K562 (cell line): ENCODE measurements around the gene MEX3C. TPM values are rescaled to one million over a fixed set of nuclear protein-coding genes. Genes with fewer than 3 reads are reported as not detected.

Experiments
- ATAC-seq: fragments of 200-7000 bp; cut with Tn5 transposase; 3 replicates; pipeline ENCODE4 v1.9.1; 2020; ENCODE audit warnings: moderate library complexity
- BruUV-seq: library from RNA; stranded (reverse); fragments of 400-500 nt; replicated peaks from 2 replicates; lab custom pipeline; 2021; lab: Mats Ljungman, UMichigan
- CTCF ChIA-PET: fragments of 300-600 bp; formaldehyde crosslinking; extraction: SDS; loops from one replicate; lab custom pipeline; 2021; ENCODE audit warnings: low intra/inter-chr PET ratio; lab: Yijun Ruan, JAX
- POLR2A ChIA-PET: fragments of 300-600, 350-650 bp; sonication (Branson Sonifier 250); formaldehyde crosslinking; extraction: SDS; loops from one replicate; lab custom pipeline; 2021; ENCODE audit warnings: antibody characterized with exemption, inconsistent platforms; lab: Yijun Ruan, JAX
- DNase-seq, 4 experiments: peaks; one replicate each; pipeline versions ENCODE4 v3.0.0 to v3.0.0-alpha.2; 2011 to 2018; ENCODE audit warnings: low spot score in 3 of 4, mixed read lengths in 3 of 4; ENCODE audit errors: extremely low read depth in 1 of 4
- FAIRE-seq: peaks from 2 replicates; lab custom pipeline; 2011; peaks lifted over from hg19 to GRCh38; lab: Jason Lieb, UNC
- H2AFZ ChIP-seq: 2 replicates; pipeline ENCODE4 v1.6.0; 2011; ENCODE audit warnings: low read depth, low read length, control low read depth, inconsistent platforms
- H3K27ac ChIP-seq: fragments of 200-600 bp; 3 replicates; pipeline ENCODE4 v1.8.0; 2011; ENCODE audit warnings: low read depth, mild to moderate bottlenecking, control low read depth, inconsistent platforms, low read length, moderate library complexity, mixed read lengths; ENCODE audit errors: extremely low read depth
- H3K27me3 ChIP-seq, 2 experiments: fragments of 300-600 bp in 1 of 2; 2 replicates in 1 of 2; 3 replicates in 1 of 2; pipeline versions ENCODE4 v1.6.0 to v1.8.0; 2011; ENCODE audit warnings: inconsistent platforms in 2 of 2, low read length in 2 of 2, mild to moderate bottlenecking in 1 of 2, mixed read lengths in 1 of 2, moderate library complexity in 1 of 2; ENCODE audit not compliant: control insufficient read depth in 2 of 2, insufficient read depth in 2 of 2
- H3K36me3 ChIP-seq: fragments of 300-600 bp; 3 replicates; pipeline ENCODE4 v1.8.0; 2011; ENCODE audit warnings: mild to moderate bottlenecking, low read length, inconsistent platforms; ENCODE audit not compliant: control insufficient read depth, insufficient read depth
- H3K4me1 ChIP-seq, 2 experiments: fragments of 200-600 bp in 1 of 2; replicated peaks in 1 of 2; 2 replicates in 1 of 2; 3 replicates in 1 of 2; pipeline versions ENCODE4 v1.5.1 to v1.8.0; 2011; ENCODE audit warnings: inconsistent platforms in 2 of 2, low read length in 2 of 2, mild to moderate bottlenecking in 1 of 2, mixed read lengths in 1 of 2, moderate library complexity in 1 of 2; ENCODE audit not compliant: control insufficient read depth in 2 of 2, insufficient read depth in 2 of 2
- H3K4me2 ChIP-seq: 2 replicates; pipeline ENCODE4 v1.6.1; 2011; ENCODE audit warnings: low read length, control low read depth, inconsistent platforms, mixed read lengths; ENCODE audit not compliant: insufficient read depth
- H3K4me3 ChIP-seq: fragments of 200-600 bp; sonication (generic), shearing (Covaris generic); 2 replicates; pipeline ENCODE4 v1.5.1; 2016; ENCODE audit warnings: control low read depth, inconsistent platforms
- H3K79me2 ChIP-seq: fragments of 200-600 bp; 3 replicates; pipeline ENCODE4 v1.8.0; 2011; ENCODE audit warnings: low read length, inconsistent platforms; ENCODE audit not compliant: control insufficient read depth, insufficient read depth
- H3K9ac ChIP-seq, 2 experiments: 2 replicates each; pipeline versions ENCODE4 v1.6.0 to v1.6.1; 2011; ENCODE audit warnings: low read depth in 2 of 2, low read length in 2 of 2, control low read depth in 1 of 2, inconsistent platforms in 1 of 2, mild to moderate bottlenecking in 1 of 2, mixed read lengths in 1 of 2; ENCODE audit not compliant: insufficient read depth in 1 of 2
- H3K9me1 ChIP-seq: one replicate; pipeline ENCODE4 v1.6.0; 2011; ENCODE audit warnings: inconsistent platforms, mild to moderate bottlenecking, low read length, moderate library complexity; ENCODE audit not compliant: control insufficient read depth, insufficient read depth
- H3K9me3 ChIP-seq: replicated peaks from 2 replicates; pipeline ENCODE4 v1.5.1; 2011; ENCODE audit warnings: low read depth, low read length, inconsistent platforms; ENCODE audit not compliant: control insufficient read depth, insufficient read depth
- H4K20me1 ChIP-seq: replicated peaks from 2 replicates; pipeline ENCODE4 v1.6.1; 2011; ENCODE audit warnings: low read length, inconsistent platforms, mixed read lengths; ENCODE audit not compliant: control insufficient read depth, insufficient read depth
- ADNP ChIP-seq: fragments of 200-800 bp; sonication (Bioruptor generic); IDR thresholded peaks from 2 replicates; pipeline ENCODE4 v1.6.1; 2016; ENCODE audit warnings: missing genetic modification characterization, missing compliant biosample characterization
- EZH2 ChIP-seq: IDR thresholded peaks from 2 replicates; pipeline ENCODE4 v1.6.1; 2012; ENCODE audit warnings: low read depth, mild to moderate bottlenecking, inconsistent platforms, low read length, borderline replicate concordance
- GABPB2 ChIP-seq: fragments of 250-450 bp; sonication (Bioruptor Pico); conservative IDR thresholded peaks from 2 replicates; pipeline ENCODE4 v1.5.1; 2021; ENCODE audit warnings: mild to moderate bottlenecking
- HNRNPK ChIP-seq: fragments of 200-400 bp; formaldehyde crosslinking; IDR thresholded peaks from one replicate; pipeline ENCODE4 v1.6.1; 2018; ENCODE audit warnings: mild to moderate bottlenecking, low read depth, low read length; ENCODE audit not compliant: poor library complexity, severe bottlenecking
- KDM5B ChIP-seq: fragments of 200-600 bp; sonication (generic); IDR thresholded peaks from 2 replicates; pipeline ENCODE4 v1.6.1; 2012; ENCODE audit warnings: low read depth, mild to moderate bottlenecking, moderate library complexity, low read length, control low read depth, inconsistent platforms; ENCODE audit not compliant: insufficient replicate concordance
- MAFK ChIP-seq: IDR thresholded peaks from 2 replicates; pipeline ENCODE4 v1.6.1; 2011; ENCODE audit warnings: low read length, improper control_type of control experiment
- MED1 ChIP-seq: sonication (generic); formaldehyde crosslinking; IDR thresholded peaks from 2 replicates; pipeline ENCODE4 v1.8.1; 2023; ENCODE audit warnings: missing genetic modification reagents, borderline replicate concordance
- POLR2G ChIP-seq: fragments of 200-400 bp; formaldehyde crosslinking; IDR thresholded peaks from 2 replicates; pipeline ENCODE4 v1.6.1; 2017; ENCODE audit warnings: low read depth, mild to moderate bottlenecking, antibody characterized with exemption, low read length, moderate library complexity
- TFAM ChIP-seq: fragments of 250-450 bp; sonication (Bioruptor Pico); conservative IDR thresholded peaks from 2 replicates; pipeline ENCODE4 v1.5.0; 2021; ENCODE audit warnings: mild to moderate bottlenecking, moderate library complexity
- TFE3 ChIP-seq: fragments of 450-650 bp; formaldehyde crosslinking; IDR thresholded peaks from 2 replicates; pipeline ENCODE4 v1.4.0; 2020; ENCODE audit warnings: mild to moderate bottlenecking, mixed read lengths
- XRCC3 ChIP-seq: fragments of 450-650 bp; IDR thresholded peaks from 2 replicates; pipeline ENCODE4 v1.6.1; 2017; ENCODE audit warnings: mild to moderate bottlenecking, moderate library complexity
- ZNF133 ChIP-seq: fragments of 250-450 bp; sonication (Bioruptor Pico); IDR thresholded peaks from 2 replicates; pipeline ENCODE4 v1.4.0; 2020; ENCODE audit warnings: mild to moderate bottlenecking
- ZNF212 ChIP-seq: fragments of 450-650 bp; formaldehyde crosslinking; IDR thresholded peaks from 2 replicates; pipeline ENCODE4 v1.4.0; 2020; ENCODE audit warnings: mild to moderate bottlenecking
- ZNF583 ChIP-seq: fragments of 250-450 bp; sonication (Bioruptor Pico); IDR thresholded peaks from 2 replicates; pipeline ENCODE4 v1.4.0; 2020
- ZNF696 ChIP-seq: fragments of 250-450 bp; sonication (Bioruptor Pico); conservative IDR thresholded peaks from 2 replicates; pipeline ENCODE4 v1.4.0; 2020; ENCODE audit warnings: mild to moderate bottlenecking, moderate library complexity
- WGBS: fragments of 100-300 bp; shearing (Covaris generic); methylation state at CpG from one replicate; pipeline ENCODE4 v1.1.6; 2016; ENCODE audit warnings: low coverage, mixed read lengths; ENCODE audit not compliant: insufficient coverage; ENCODE audit errors: missing lambda C conversion rate; 5-methylcytosine and 5-hydroxymethylcytosine counted together
- in situ Hi-C: fragments of 300-500 bp; cut with MboI; formaldehyde crosslinking; loops from 4 replicates; pipeline ENCODE4 v1.15.0; 2018; ENCODE audit warnings: inconsistent platforms, mixed read lengths
- intact Hi-C: fragments of 100-400 bp; cut with micrococcal nuclease; formaldehyde crosslinking; loops from 2 replicates; pipeline ENCODE4 v1.14.2; 2022
- polyA plus RNA-seq, 8 experiments: library from polyadenylated mRNA; depleted of rRNA in 4 of 8; stranded (reverse) in 5 of 8; unstranded in 3 of 8; fragments of >200 nt; fragmentation: Nextera tagmentation in 2 of 8; fragmentation: Illumina TruSeq in 1 of 8; extraction: Ambion mirVana in 2 of 8; extraction: Trizol in 1 of 8; gene quantifications; 2 replicates each; pipeline versions ENCODE4 v1.2.1 to v1.2.3, GENCODE V29; 2011 to 2014; ENCODE audit warnings: inconsistent platforms in 1 of 8, missing spikeins in 1 of 8
- total RNA-seq, 7 experiments: library from RNA; depleted of rRNA in 6 of 7; stranded (reverse); fragments of >200 nt in 6 of 7; fragmentation: Illumina TruSeq in 2 of 7; extraction: Trizol in 2 of 7; gene quantifications; 2 replicates each; pipeline versions ENCODE4 v1.2.1 to v1.2.3, GENCODE V29; 2011 to 2021; ENCODE audit warnings: low replicate concordance in 1 of 7
- TF ChIP-seq, protein P1 (sequence below): sonication (generic); formaldehyde crosslinking; IDR thresholded peaks from 2 replicates; pipeline ENCODE4 v1.8.1; 2022; ENCODE audit warnings: missing genetic modification reagents
- TF ChIP-seq, protein P2 (sequence below), 2 experiments: fragments of 450-650 bp; IDR thresholded peaks; 2 replicates each; pipeline ENCODE4 v1.6.1; 2018; ENCODE audit warnings: mild to moderate bottlenecking in 2 of 2, low read depth in 1 of 2; ENCODE audit not compliant: partially characterized antibody in 2 of 2

MEX3C gene
- total and polyA plus RNA-seq, 9 of the 15 experiments (the other 6 are each of a cell fraction or from before 2014, with no cell fraction given): 2.4 to 14.2 (median 10.6) TPM

- Histone ChIP-seq H3K27me3 (no peaks in the 10 kb centered on the region), H3K9me1 (peaks cover 3% of the 10 kb centered on the region), H3K36me3 (peaks cover 4% of the 10 kb centered on the region; the same call in 1 of the 3 replicates), H3K79me2 (peaks cover 69% of the 10 kb centered on the region), H3K9me3 (no peaks in the 10 kb centered on the region), H4K20me1 (no peaks in the 10 kb centered on the region; the same call in 1 of the 2 replicates), H3K4me3 (peak overlapping the region; percentile 78; the same call in 1 of the 2 replicates), H3K9ac (0 out of 4 replicates have a peak overlapping the region, but pooled peaks of 1 of the 2 experiments have one; percentile 79), H3K4me2 (peak overlapping the region; percentile 89), H3K4me1 (peaks cover 12 to 19% of the 10 kb centered on the region in 2 experiments; a peak in 4 of 5 replicates), H3K27ac (no peak overlapping the region), H2AFZ (no peak overlapping the region)
- POLR2A ChIA-PET: interaction anchor here (0.7 to 7.9 kb wide), 4 partner anchors 9 to 27 kb away, joined by 3 to 43 read pairs (median 4); no protein-coding TSS in a partner anchor
- no peak for ATAC-seq
- in situ Hi-C loops: no loop called here
- BruUV-seq: no TSS peak
- DNase-seq: no peak
- CTCF ChIA-PET: no interaction called here
- WGBS: 30% methylated on average over 3 of the region's 3 CpGs
- intact Hi-C loops: no loop called here
- no peak for FAIRE-seq
- TF ChIP-seq ZNF696 (CRISPR knock-in tag): no peak
- no peak for TF ChIP-seq EZH2
- no peak for TF ChIP-seq TFE3 (CRISPR knock-in tag)
- TF ChIP-seq POLR2G: no peak
- TF ChIP-seq ZNF212 (CRISPR knock-in tag): no peak
- TF ChIP-seq, protein P1, sequence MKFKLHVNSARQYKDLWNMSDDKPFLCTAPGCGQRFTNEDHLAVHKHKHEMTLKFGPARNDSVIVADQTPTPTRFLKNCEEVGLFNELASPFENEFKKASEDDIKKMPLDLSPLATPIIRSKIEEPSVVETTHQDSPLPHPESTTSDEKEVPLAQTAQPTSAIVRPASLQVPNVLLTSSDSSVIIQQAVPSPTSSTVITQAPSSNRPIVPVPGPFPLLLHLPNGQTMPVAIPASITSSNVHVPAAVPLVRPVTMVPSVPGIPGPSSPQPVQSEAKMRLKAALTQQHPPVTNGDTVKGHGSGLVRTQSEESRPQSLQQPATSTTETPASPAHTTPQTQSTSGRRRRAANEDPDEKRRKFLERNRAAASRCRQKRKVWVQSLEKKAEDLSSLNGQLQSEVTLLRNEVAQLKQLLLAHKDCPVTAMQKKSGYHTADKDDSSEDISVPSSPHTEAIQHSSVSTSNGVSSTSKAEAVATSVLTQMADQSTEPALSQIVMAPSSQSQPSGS (CRISPR knock-in tag): no peak
- no peak for TF ChIP-seq ZNF583
- no peak for TF ChIP-seq GABPB2 (CRISPR knock-in tag)
- no peak for TF ChIP-seq HNRNPK
- no peak for TF ChIP-seq ADNP (tag)
- TF ChIP-seq ZNF133 (CRISPR knock-in tag): no peak
- no peak for TF ChIP-seq KDM5B
- TF ChIP-seq XRCC3: no peak
- TF ChIP-seq, protein P2, sequence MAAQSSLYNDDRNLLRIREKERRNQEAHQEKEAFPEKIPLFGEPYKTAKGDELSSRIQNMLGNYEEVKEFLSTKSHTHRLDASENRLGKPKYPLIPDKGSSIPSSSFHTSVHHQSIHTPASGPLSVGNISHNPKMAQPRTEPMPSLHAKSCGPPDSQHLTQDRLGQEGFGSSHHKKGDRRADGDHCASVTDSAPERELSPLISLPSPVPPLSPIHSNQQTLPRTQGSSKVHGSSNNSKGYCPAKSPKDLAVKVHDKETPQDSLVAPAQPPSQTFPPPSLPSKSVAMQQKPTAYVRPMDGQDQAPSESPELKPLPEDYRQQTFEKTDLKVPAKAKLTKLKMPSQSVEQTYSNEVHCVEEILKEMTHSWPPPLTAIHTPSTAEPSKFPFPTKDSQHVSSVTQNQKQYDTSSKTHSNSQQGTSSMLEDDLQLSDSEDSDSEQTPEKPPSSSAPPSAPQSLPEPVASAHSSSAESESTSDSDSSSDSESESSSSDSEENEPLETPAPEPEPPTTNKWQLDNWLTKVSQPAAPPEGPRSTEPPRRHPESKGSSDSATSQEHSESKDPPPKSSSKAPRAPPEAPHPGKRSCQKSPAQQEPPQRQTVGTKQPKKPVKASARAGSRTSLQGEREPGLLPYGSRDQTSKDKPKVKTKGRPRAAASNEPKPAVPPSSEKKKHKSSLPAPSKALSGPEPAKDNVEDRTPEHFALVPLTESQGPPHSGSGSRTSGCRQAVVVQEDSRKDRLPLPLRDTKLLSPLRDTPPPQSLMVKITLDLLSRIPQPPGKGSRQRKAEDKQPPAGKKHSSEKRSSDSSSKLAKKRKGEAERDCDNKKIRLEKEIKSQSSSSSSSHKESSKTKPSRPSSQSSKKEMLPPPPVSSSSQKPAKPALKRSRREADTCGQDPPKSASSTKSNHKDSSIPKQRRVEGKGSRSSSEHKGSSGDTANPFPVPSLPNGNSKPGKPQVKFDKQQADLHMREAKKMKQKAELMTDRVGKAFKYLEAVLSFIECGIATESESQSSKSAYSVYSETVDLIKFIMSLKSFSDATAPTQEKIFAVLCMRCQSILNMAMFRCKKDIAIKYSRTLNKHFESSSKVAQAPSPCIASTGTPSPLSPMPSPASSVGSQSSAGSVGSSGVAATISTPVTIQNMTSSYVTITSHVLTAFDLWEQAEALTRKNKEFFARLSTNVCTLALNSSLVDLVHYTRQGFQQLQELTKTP (IDR thresholded peaks at IDR 0.05; ENCODE audit: low read depth in 1 of 2, partially characterized antibody in 2 of 2): no peak
- TF ChIP-seq MED1: no peak
- no peak for TF ChIP-seq MAFK
- TF ChIP-seq TFAM (CRISPR knock-in tag): no peak
Measured at GRCh38 chr18:51194604-51195003, 2.9 kb downstream of the MEX3C start.
